ENCODE measurements around the gene ERMARD.

Gene ERMARD

GRCh38 chr6:169827290-169827717 is 75.9 kb downstream of the ERMARD start:
- no peak for DNase-seq

DNA sequence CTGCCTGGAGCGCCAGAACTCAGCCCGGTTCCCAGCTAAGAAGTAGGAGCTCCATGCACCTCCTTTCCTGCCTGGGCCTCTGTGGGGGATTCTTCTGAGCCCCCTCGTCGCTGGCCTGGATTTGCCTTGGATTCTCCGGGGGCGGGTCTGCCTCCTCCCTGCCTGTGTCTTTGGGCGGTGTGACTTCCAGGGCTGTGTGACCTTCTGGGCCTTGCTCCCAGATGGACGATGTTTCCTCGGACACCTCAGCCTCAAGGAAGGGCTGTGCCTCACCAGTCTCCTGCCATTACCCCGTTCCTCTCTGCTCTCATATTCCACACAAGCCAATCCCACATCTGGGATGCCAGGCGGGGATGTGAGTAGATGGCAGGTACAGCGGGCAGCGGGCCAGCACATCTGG is 76.8 kb downstream of the ERMARD start:
- DNase-seq, result no peak

- DNase-seq, result no peak
Observed at GRCh38 chr6:169829786-169830185, 78.4 kb downstream of the ERMARD start.

GRCh38 chr6:169830876-169831275 is 79.5 kb downstream of the ERMARD start:
- no peak for DNase-seq

Data from activated CD4-positive, alpha-beta T cell treated with anti-CD3 and anti-CD28 coated beads, Interleukin-2, amount 50 U/mL, for 4 hours (primary cell).